Measurements from ENCODE around the gene CBX5. TPM values are rescaled to one million over a fixed set of nuclear protein-coding genes. Genes with fewer than 3 reads are reported as not detected.

Gene CBX5
- total RNA-seq, 1 donor from 2014 or later: 19.4 TPM

DNA sequence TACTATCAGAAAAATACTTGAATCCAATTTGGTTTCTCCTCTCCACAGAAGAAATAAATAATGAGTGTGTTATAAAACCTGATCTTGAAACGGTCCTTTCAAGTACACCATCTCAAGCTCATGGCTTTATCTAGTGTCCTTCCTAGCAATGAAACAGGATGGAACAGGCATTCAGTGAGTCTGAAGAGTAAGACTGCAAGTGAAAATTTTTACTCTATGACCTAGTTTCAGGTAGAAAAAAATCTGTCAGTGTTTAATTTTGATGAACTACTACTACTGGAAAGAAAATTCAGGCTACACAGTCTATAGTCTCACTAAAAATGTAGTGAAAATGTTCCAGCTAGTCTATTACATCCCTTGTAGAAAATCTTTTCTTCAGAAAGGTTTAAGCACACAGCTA is 7.7 kb downstream of the CBX5 start:
- H3K36me3 ChIP-seq: peaks cover 0 to 15% of the 10 kb centered on the region in 2 donors
- peaks cover 0 to under 1% of the 10 kb centered on the region in 2 donors for H3K4me1 ChIP-seq
- DNase-seq (ENCODE audit: low spot score in 2 of 2): no peak
- H3K9me3 ChIP-seq: no peaks in the 10 kb centered on the region
- intact Hi-C loops (cut with DNase I): no loop called here
- TF ChIP-seq, protein P1, sequence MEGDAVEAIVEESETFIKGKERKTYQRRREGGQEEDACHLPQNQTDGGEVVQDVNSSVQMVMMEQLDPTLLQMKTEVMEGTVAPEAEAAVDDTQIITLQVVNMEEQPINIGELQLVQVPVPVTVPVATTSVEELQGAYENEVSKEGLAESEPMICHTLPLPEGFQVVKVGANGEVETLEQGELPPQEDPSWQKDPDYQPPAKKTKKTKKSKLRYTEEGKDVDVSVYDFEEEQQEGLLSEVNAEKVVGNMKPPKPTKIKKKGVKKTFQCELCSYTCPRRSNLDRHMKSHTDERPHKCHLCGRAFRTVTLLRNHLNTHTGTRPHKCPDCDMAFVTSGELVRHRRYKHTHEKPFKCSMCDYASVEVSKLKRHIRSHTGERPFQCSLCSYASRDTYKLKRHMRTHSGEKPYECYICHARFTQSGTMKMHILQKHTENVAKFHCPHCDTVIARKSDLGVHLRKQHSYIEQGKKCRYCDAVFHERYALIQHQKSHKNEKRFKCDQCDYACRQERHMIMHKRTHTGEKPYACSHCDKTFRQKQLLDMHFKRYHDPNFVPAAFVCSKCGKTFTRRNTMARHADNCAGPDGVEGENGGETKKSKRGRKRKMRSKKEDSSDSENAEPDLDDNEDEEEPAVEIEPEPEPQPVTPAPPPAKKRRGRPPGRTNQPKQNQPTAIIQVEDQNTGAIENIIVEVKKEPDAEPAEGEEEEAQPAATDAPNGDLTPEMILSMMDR (IDR thresholded peaks at IDR 0.05): no peak
- no peak overlapping the region for H3K4me3 ChIP-seq
- H3K27ac ChIP-seq: no peak overlapping the region
- H3K27me3 ChIP-seq: no peaks in the 10 kb centered on the region

DNA sequence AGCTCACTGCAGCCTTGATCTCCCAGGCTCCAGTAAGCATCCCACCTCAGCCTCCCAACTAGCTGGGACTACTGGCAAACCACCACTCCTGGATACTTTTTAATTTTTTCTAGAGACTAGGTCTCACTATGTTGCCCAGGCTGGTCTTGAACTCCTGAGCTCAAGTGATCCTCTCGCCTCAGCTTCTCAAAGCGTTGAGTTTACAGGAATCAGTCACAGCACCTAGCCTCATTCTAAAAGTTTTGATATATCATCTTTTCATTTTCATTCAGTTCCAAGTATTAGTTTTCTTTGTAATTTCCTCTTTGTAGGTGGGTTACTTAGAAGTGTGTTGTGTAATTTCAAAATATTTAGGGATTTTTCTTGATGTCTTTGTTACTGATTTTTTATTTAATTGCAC is 9.6 kb downstream of the CBX5 start:
- no peaks in the 10 kb centered on the region for H3K27me3 ChIP-seq
- H3K27ac ChIP-seq: no peak overlapping the region
- intact Hi-C loops (cut with DNase I): no loop called here
- peaks cover 0 to 15% of the 10 kb centered on the region in 2 donors for H3K36me3 ChIP-seq
- H3K4me1 ChIP-seq: no peaks in the 10 kb centered on the region
- H3K4me3 ChIP-seq: no peak overlapping the region
- DNase-seq (ENCODE audit: low spot score in 2 of 2): no peak
- no peaks in the 10 kb centered on the region for H3K9me3 ChIP-seq
- TF ChIP-seq, protein P1 (IDR thresholded peaks at IDR 0.05): no peak

DNA sequence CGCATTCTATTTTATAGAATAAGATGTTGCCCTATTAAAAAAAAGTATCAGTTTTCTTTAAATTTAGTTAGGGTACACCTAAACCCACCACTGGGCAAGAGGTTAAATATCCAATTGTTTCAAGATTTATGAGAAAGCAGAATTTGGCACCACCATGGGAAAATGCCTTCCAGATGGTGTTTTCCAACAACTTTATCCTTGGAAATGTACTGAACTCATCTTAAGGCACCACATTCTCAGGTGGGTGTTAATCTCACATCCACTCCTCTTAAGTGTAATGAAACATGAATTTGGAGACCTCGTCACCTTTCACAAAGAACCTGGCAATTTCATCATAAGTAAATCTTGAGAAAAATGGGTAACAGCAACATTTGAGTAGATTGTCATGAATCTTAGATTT is 13.1 kb downstream of the CBX5 start:
- Histone ChIP-seq H3K27me3 (no peaks in the 10 kb centered on the region), H3K36me3 (no peaks in the 10 kb centered on the region), H3K27ac (no peak overlapping the region), H3K4me3 (no peak overlapping the region), H3K9me3 (no peaks in the 10 kb centered on the region), H3K4me1 (no peaks in the 10 kb centered on the region)
- no peak for DNase-seq (ENCODE audit: low spot score in 2 of 2)
- TF ChIP-seq, protein P1 (IDR thresholded peaks at IDR 0.05): no peak
- intact Hi-C loops (cut with DNase I): no loop called here

DNA sequence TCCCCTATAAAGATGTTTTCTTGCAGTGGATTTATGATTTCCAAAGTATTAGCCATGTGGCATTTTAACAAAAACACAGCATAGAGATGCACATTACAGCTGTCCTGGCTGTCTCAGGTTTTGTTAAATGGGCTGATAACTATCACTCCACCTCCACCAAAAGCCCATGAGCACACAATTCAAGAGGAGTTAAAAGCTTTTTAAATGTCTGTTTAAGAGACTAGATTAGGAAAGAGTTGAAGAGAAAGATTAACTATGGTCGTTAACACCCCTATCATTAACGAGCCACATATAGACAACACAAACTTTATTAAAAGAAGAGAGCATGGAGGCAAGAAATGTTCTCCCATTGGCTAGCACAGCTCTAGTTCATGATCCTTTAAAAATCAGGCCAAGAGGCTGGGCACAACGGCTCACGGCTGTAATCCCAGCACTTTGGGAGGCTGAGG is 14.5 kb downstream of the CBX5 start:
- H3K4me3 ChIP-seq: no peak overlapping the region

DNA sequence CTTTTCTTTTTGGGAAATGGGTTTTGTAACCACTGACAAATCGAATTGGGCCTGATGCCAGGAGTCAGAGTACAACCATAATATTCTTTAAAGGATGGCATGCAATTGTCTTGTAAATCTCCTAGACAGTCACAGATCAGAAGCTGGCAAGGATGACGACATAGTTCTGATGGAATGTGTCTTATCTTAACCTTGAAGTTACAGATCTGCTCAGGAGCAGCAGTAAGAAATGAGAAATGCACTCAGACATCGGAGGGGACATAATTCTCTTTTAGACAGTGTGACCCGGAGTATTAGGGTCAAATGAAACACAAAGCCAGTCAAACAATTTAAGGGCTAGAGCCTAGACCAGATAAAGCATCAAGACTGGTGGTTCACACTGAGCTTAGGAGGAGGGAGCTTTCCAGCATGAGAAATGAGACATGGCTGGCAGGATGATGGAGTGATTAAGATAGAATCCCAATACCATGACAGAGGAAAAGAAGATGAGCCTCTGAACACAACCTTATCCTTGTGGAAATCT is 17.5 kb downstream of the CBX5 start:
- no peaks in the 10 kb centered on the region for H3K36me3 ChIP-seq
- no peak for DNase-seq (ENCODE audit: low spot score in 2 of 2)
- H3K27ac ChIP-seq: no peak overlapping the region
- H3K27me3 ChIP-seq: no peaks in the 10 kb centered on the region
- H3K4me3 ChIP-seq: no peak overlapping the region
- H3K4me1 ChIP-seq: peaks cover 0 to 27% of the 10 kb centered on the region in 2 donors
- H3K9me3 ChIP-seq: no peaks in the 10 kb centered on the region
- TF ChIP-seq, protein P1 (IDR thresholded peaks at IDR 0.05): no peak
- intact Hi-C loops (cut with DNase I): no loop called here

More for the DNA sequence above, 14.5 kb downstream of the CBX5 start:
- no peaks in the 10 kb centered on the region for H3K4me1 ChIP-seq
- H3K27ac ChIP-seq: no peak overlapping the region
- H3K36me3 ChIP-seq: no peaks in the 10 kb centered on the region
- H3K9me3 ChIP-seq: no peaks in the 10 kb centered on the region
- intact Hi-C loops (cut with DNase I): no loop called here
- DNase-seq (ENCODE audit: low spot score in 2 of 2): no peak
- no peaks in the 10 kb centered on the region for H3K27me3 ChIP-seq
- TF ChIP-seq, protein P1 (IDR thresholded peaks at IDR 0.05): no peak

Data from ascending aorta (tissue), 2 donors.